IMR-90 (cell line): ENCODE data around the gene CCDC77. TPM values are rescaled to one million over a fixed set of nuclear protein-coding genes. Genes with fewer than 3 reads are reported as not detected.

Experiments
- ATAC-seq: fragments of 200-7000 bp; cut with Tn5 transposase; 2 replicates; pipeline ENCODE4 v1.9.1; 2020; ENCODE audit warnings: low read depth, mild to moderate bottlenecking, moderate library complexity
- BruUV-seq: library from RNA; stranded (reverse); fragments of 400-500 nt; replicated peaks from 2 replicates; lab custom pipeline; 2021; lab: Mats Ljungman, UMichigan
- CTCF ChIA-PET: fragments of 300-600 bp; formaldehyde crosslinking; extraction: SDS; loops from one replicate; lab custom pipeline; 2021; ENCODE audit warnings: antibody characterized with exemption; lab: Yijun Ruan, JAX
- POLR2A ChIA-PET: fragments of 300-600 bp; sonication (Branson Sonifier 250); formaldehyde crosslinking; loops from one replicate; lab custom pipeline; 2022; ENCODE audit warnings: antibody characterized with exemption; ENCODE audit not compliant: unreplicated experiment; lab: Charles Lee
- DNase-seq: peaks from one replicate; pipeline ENCODE4 v3.0.0; 2013
- H2AFZ ChIP-seq: replicated peaks from 2 replicates; pipeline ENCODE3; 2013; ENCODE audit warnings: low read length, mild to moderate bottlenecking; ENCODE audit not compliant: poor library complexity
- H2AK5ac ChIP-seq: 2 replicates; pipeline ENCODE4 v1.6.1; 2013; ENCODE audit warnings: low read depth, low read length, inconsistent platforms
- H2AK9ac ChIP-seq: replicated peaks from 2 replicates; pipeline ENCODE3; 2013; ENCODE audit warnings: mild to moderate bottlenecking, low read depth, low read length, moderate library complexity; ENCODE audit not compliant: poor library complexity
- H2BK120ac ChIP-seq: 2 replicates; pipeline ENCODE4 v1.6.1; 2013; ENCODE audit warnings: low read depth, low read length, inconsistent platforms
- H2BK15ac ChIP-seq: 3 replicates; pipeline ENCODE4 v1.6.1; 2013; ENCODE audit warnings: low read depth, low read length, inconsistent platforms
- H2BK20ac ChIP-seq: 2 replicates; pipeline ENCODE4 v1.6.1; 2013; ENCODE audit warnings: low read depth, mild to moderate bottlenecking, inconsistent platforms, low read length, moderate library complexity
- H2BK5ac ChIP-seq: 2 replicates; pipeline ENCODE4 v1.6.1; 2013; ENCODE audit warnings: mild to moderate bottlenecking, low read depth, low read length, inconsistent platforms; ENCODE audit not compliant: poor library complexity, severe bottlenecking
- H3K14ac ChIP-seq: replicated peaks from 2 replicates; pipeline ENCODE4 v1.6.1; 2013; ENCODE audit warnings: low read depth, low read length, inconsistent platforms
- H3K18ac ChIP-seq: 2 replicates; pipeline ENCODE4 v1.6.1; 2013; ENCODE audit warnings: low read depth, low read length, control low read depth
- H3K23ac ChIP-seq: 2 replicates; pipeline ENCODE4 v1.6.1; 2013; ENCODE audit warnings: low read depth, low read length, inconsistent platforms
- H3K27ac ChIP-seq: 2 replicates; pipeline ENCODE4 v1.5.1; 2013; ENCODE audit warnings: mild to moderate bottlenecking, control low read depth, low read length; ENCODE audit not compliant: insufficient read depth
- H3K27me3 ChIP-seq: 2 replicates; pipeline ENCODE4 v1.6.1; 2013; ENCODE audit warnings: low read length; ENCODE audit not compliant: control insufficient read depth, insufficient read depth
- H3K36me3 ChIP-seq: 2 replicates; pipeline ENCODE4 v1.6.1; 2013; ENCODE audit warnings: low read length, mixed read lengths; ENCODE audit not compliant: control insufficient read depth, insufficient read depth
- H3K4ac ChIP-seq: 2 replicates; pipeline ENCODE4 v1.6.1; 2013; ENCODE audit warnings: low read depth, low read length, inconsistent platforms
- H3K4me1 ChIP-seq: 2 replicates; pipeline ENCODE4 v1.6.1; 2013; ENCODE audit warnings: low read length, mixed read lengths; ENCODE audit not compliant: control insufficient read depth, insufficient read depth
- H3K4me2 ChIP-seq: 2 replicates; pipeline ENCODE4 v1.6.1; 2013; ENCODE audit warnings: low read depth, mild to moderate bottlenecking, control low read depth, low read length, moderate library complexity
- H3K4me3 ChIP-seq: 2 replicates; pipeline ENCODE4 v1.5.1; 2013; ENCODE audit warnings: low read depth, mild to moderate bottlenecking, control low read depth, low read length, moderate library complexity; ENCODE audit not compliant: insufficient read depth
- H3K56ac ChIP-seq: 2 replicates; pipeline ENCODE4 v1.6.1; 2013; ENCODE audit warnings: low read length, inconsistent platforms; ENCODE audit not compliant: insufficient read depth; ENCODE audit errors: extremely low read depth
- H3K79me1 ChIP-seq, 2 experiments: 2 replicates each; pipeline ENCODE4 v1.6.1; 2013; ENCODE audit warnings: low read length in 2 of 2, inconsistent platforms in 1 of 2, low read depth in 1 of 2
- H3K9ac ChIP-seq: 2 replicates; pipeline ENCODE4 v1.6.1; 2013; ENCODE audit warnings: low read depth, low read length, control low read depth
- H3K9me1 ChIP-seq: 2 replicates; pipeline ENCODE4 v1.6.1; 2013; ENCODE audit warnings: low read length, inconsistent platforms; ENCODE audit not compliant: insufficient read depth
- H3K9me3 ChIP-seq: 2 replicates; pipeline ENCODE4 v1.6.1; 2013; ENCODE audit warnings: low read length; ENCODE audit not compliant: control insufficient read depth, insufficient read depth
- H4K20me1 ChIP-seq: 2 replicates; pipeline ENCODE4 v1.6.1; 2013; ENCODE audit warnings: low read length, inconsistent platforms; ENCODE audit not compliant: insufficient read depth
- H4K5ac ChIP-seq: 2 replicates; pipeline ENCODE4 v1.6.1; 2013; ENCODE audit warnings: mild to moderate bottlenecking, low read depth, low read length, control low read depth
- H4K8ac ChIP-seq, 2 experiments: 2 replicates each; pipeline ENCODE4 v1.6.1; 2013; ENCODE audit warnings: low read depth in 2 of 2, low read length in 2 of 2, control low read depth in 1 of 2, inconsistent platforms in 1 of 2
- H4K91ac ChIP-seq: 2 replicates; pipeline ENCODE4 v1.6.1; 2013; ENCODE audit warnings: low read depth, low read length, inconsistent platforms; ENCODE audit not compliant: insufficient read depth
- BHLHE40 ChIP-seq: fragments of 150-350 bp; IDR thresholded peaks from 2 replicates; pipeline ENCODE4 v1.6.1; 2016; ENCODE audit warnings: mild to moderate bottlenecking, low read depth, low read length
- CHD1 ChIP-seq: IDR thresholded peaks from 2 replicates; pipeline ENCODE4 v1.6.1; 2012; ENCODE audit warnings: low read depth, low read length, improper control_type of control experiment
- NFE2L2 ChIP-seq: fragments of 150-350 bp; IDR thresholded peaks from 2 replicates; pipeline ENCODE4 v1.6.1; 2016; ENCODE audit warnings: low read depth, mild to moderate bottlenecking, low read length
- RAD21 ChIP-seq: IDR thresholded peaks from 2 replicates; pipeline ENCODE4 v1.6.1; 2012; ENCODE audit warnings: low read length, improper control_type of control experiment
- SMC3 ChIP-seq: fragments of 150-350 bp; IDR thresholded peaks from 2 replicates; pipeline ENCODE4 v1.6.1; 2016; ENCODE audit warnings: low read depth, mild to moderate bottlenecking, antibody characterized with exemption, low read length, moderate library complexity
- USF2 ChIP-seq: fragments of 150-350 bp; IDR thresholded peaks from 2 replicates; pipeline ENCODE4 v1.6.1; 2017; ENCODE audit warnings: mild to moderate bottlenecking, antibody characterized with exemption, low read length, low read depth
- WGBS, 2 experiments: methylation state at CpG; one replicate each; pipeline versions ENCODE4 v1.1.5 to v1.1.7; 2013; ENCODE audit warnings: missing lambda C conversion rate in 2 of 2; ENCODE audit not compliant: insufficient read length in 1 of 2; ENCODE audit errors: extremely low coverage in 2 of 2; 5-methylcytosine and 5-hydroxymethylcytosine counted together
- dilution Hi-C: fragments of 300-500 bp; cut with HindIII; formaldehyde crosslinking; loops from one replicate; pipeline ENCODE4 v1.14.3; 2018; ENCODE audit warnings: low sequenced_read_pairs; ENCODE audit not compliant: unreplicated experiment
- in situ Hi-C: fragments of 300-500 bp; cut with MboI; formaldehyde crosslinking; loops from 3 replicates; pipeline ENCODE4 v1.14.3; 2019; ENCODE audit warnings: low sequenced_read_pairs, inconsistent platforms, mixed read lengths
- intact Hi-C: fragments of 100-400 bp; cut with micrococcal nuclease; formaldehyde crosslinking; loops from 2 replicates; pipeline ENCODE4 v1.10.0; 2022
- polyA plus RNA-seq, 3 experiments: library from polyadenylated mRNA; depleted of rRNA; stranded (reverse); fragments of >200 nt; gene quantifications; 2 replicates each; pipeline ENCODE4 v1.2.3, GENCODE V29; 2012; ENCODE audit warnings: low replicate concordance in 1 of 3
- total RNA-seq: library from RNA; depleted of rRNA; stranded (reverse); fragments of >200 nt; gene quantifications from 2 replicates; pipeline ENCODE4 v1.2.3, GENCODE V29; 2012

Gene CCDC77
- total and polyA plus RNA-seq, 2 of the 4 experiments (the other 2 are of a cell fraction) = 6.6 to 7.2 TPM

GRCh38 chr12:482061-482460 lies 80.6 kb downstream of the CCDC77 start:
- ChIA-PET POLR2A (no interaction called here), CTCF (no interaction called here)
- Histone ChIP-seq H2AFZ (no peak overlapping the region), H3K27ac (no peak overlapping the region), H2AK9ac (no peak overlapping the region), H3K4ac (no peak overlapping the region), H3K4me3 (no peak overlapping the region), H3K9me1 (no peaks in the 10 kb centered on the region), H3K56ac (no peak overlapping the region), H3K4me1 (no peaks in the 10 kb centered on the region; the same call in 1 of the 2 replicates), H2AK5ac (no peak overlapping the region), H3K9me3 (no peaks in the 10 kb centered on the region), H4K20me1 (no peaks in the 10 kb centered on the region), H3K9ac (no peak overlapping the region), H2BK15ac (no peak overlapping the region), H3K4me2 (no peak overlapping the region), H2BK120ac (no peak overlapping the region), H2BK5ac (no peak overlapping the region), H3K14ac (no peak overlapping the region), H3K79me1 (no peaks in the 10 kb centered on the region), H4K5ac (no peak overlapping the region), H3K18ac (no peak overlapping the region), H2BK20ac (no peak overlapping the region), H4K91ac (no peak overlapping the region), H4K8ac (no peak overlapping the region), H3K27me3 (peaks cover 71% of the 10 kb centered on the region), H3K23ac (no peak overlapping the region), H3K36me3 (no peaks in the 10 kb centered on the region)
- ATAC-seq = no peak
- no peak for TF ChIP-seq CHD1
- TF ChIP-seq SMC3 = no peak
- no peak for TF ChIP-seq NFE2L2
- TF ChIP-seq USF2 = no peak
- no peak for TF ChIP-seq RAD21
- no peak for TF ChIP-seq BHLHE40
- 100% methylated on average over 2 of the region's 3 CpGs; no CpG with 5 or more reads in 1 of the 2 experiments for WGBS, 2 experiments
- in situ Hi-C loops = no loop called here
- dilution Hi-C loops = no loop called here
- BruUV-seq = no TSS peak
- intact Hi-C loops = no loop called here
- DNase-seq = no peak
